Bronchial epithelial cell (primary cell): Measurements from ENCODE around the gene IRS2. TPM values are rescaled to one million over a fixed set of nuclear protein-coding genes. Genes with fewer than 3 reads are reported as not detected.
A peak's percentile ranks its signal among the peaks of the same experiment; 100 is the strongest.

Source experiments
- DNase-seq: peaks from one replicate; pipeline ENCODE4 v3.0.0-alpha.2; 2010; ENCODE audit warnings: low read depth
- FAIRE-seq: peaks from 2 replicates; lab custom pipeline; 2011; peaks lifted over from hg19 to GRCh38; lab: Jason Lieb, UNC
- H3K27me3 ChIP-seq: 2 replicates; pipeline ENCODE4 v1.5.1; 2011; ENCODE audit warnings: low read length; ENCODE audit not compliant: control insufficient read depth, insufficient read depth
- H3K36me3 ChIP-seq: 2 replicates; pipeline ENCODE4 v1.5.1; 2011; ENCODE audit warnings: low read length; ENCODE audit not compliant: control insufficient read depth, insufficient read depth
- H3K4me3 ChIP-seq: 2 replicates; pipeline ENCODE4 v1.5.1; 2011; ENCODE audit warnings: mild to moderate bottlenecking, low read depth, low read length, control low read depth
- CTCF ChIP-seq: IDR thresholded peaks from 2 replicates; pipeline ENCODE4 v1.5.1; 2011; ENCODE audit warnings: mild to moderate bottlenecking, moderate library complexity, low read length, control low read depth, inconsistent platforms; ENCODE audit not compliant: insufficient read depth, severe bottlenecking
- total RNA-seq: library from RNA; depleted of rRNA; stranded (reverse); fragments of >200 nt; gene quantifications from 2 replicates; pipeline ENCODE4 v1.2.1, GENCODE V29; 2014

The IRS2 gene
- total RNA-seq, 1 donor from 2014 or later: 6.8 TPM

GRCh38 chr13:109760951-109761350, 25.4 kb downstream of the IRS2 start:
- FAIRE-seq: no peak
- no peak overlapping the region for H3K4me3 ChIP-seq
- peaks cover 6% of the 10 kb centered on the region for H3K36me3 ChIP-seq
- no peaks in the 10 kb centered on the region for H3K27me3 ChIP-seq
- TF ChIP-seq CTCF: no peak
- no peak for DNase-seq

GRCh38 chr13:109760402-109760801, 26.0 kb downstream of the IRS2 start:
- Histone ChIP-seq H3K4me3 (no peak overlapping the region), H3K27me3 (no peaks in the 10 kb centered on the region), H3K36me3 (peaks cover 6% of the 10 kb centered on the region)
- FAIRE-seq (no peak), DNase-seq (no peak)
- no peak for TF ChIP-seq CTCF

- no peak for TF ChIP-seq CTCF
- peaks cover 7% of the 10 kb centered on the region for H3K36me3 ChIP-seq
- no peak for DNase-seq
- no peak overlapping the region for H3K4me3 ChIP-seq
- H3K27me3 ChIP-seq: no peaks in the 10 kb centered on the region
- no peak for FAIRE-seq
These were observed 26.8 kb downstream of the IRS2 start for GRCh38 chr13:109759609-109760008.

- FAIRE-seq: no peak
- Histone ChIP-seq H3K27me3 (no peaks in the 10 kb centered on the region), H3K4me3 (no peak overlapping the region), H3K36me3 (peaks cover 7% of the 10 kb centered on the region)
- DNase-seq: no peak
- no peak for TF ChIP-seq CTCF
These were observed 27.4 kb downstream of the IRS2 start for GRCh38 chr13:109758937-109759480.

- no peaks in the 10 kb centered on the region for H3K27me3 ChIP-seq
- no peak for TF ChIP-seq CTCF
- no peak for FAIRE-seq
- H3K4me3 ChIP-seq: no peak overlapping the region
- H3K36me3 ChIP-seq: peaks cover 7% of the 10 kb centered on the region
- no peak for DNase-seq
These were observed 29.6 kb downstream of the IRS2 start for GRCh38 chr13:109756778-109757177.

GRCh38 chr13:109755997-109756396, 30.4 kb downstream of the IRS2 start:
- peak; percentile 76 for FAIRE-seq
- Histone ChIP-seq H3K4me3 (no peak overlapping the region), H3K36me3 (peaks cover 7% of the 10 kb centered on the region), H3K27me3 (no peaks in the 10 kb centered on the region)
- no peak for TF ChIP-seq CTCF
- DNase-seq: no peak
